HG02970 (cell line): ENCODE results near the gene MICU2.

Experiments
- ATAC-seq: cut with Tn5 transposase; IDR thresholded peaks from one replicate; pipeline ENCODE4 v1.9.1; 2021; ENCODE audit warnings: mild to moderate bottlenecking, moderate library complexity, moderate number of reproducible peaks; ENCODE audit not compliant: unreplicated experiment, low FRiP score

Gene MICU2

GRCh38 chr13:21504379-21504778 lies 99.6 kb downstream of the MICU2 start:
- no peak for ATAC-seq

GRCh38 chr13:21501686-21502085 lies 102.3 kb downstream of the MICU2 start:
- ATAC-seq = no peak

GRCh38 chr13:21486322-21486721 lies 117.6 kb downstream of the MICU2 start:
- ATAC-seq = no peak

GRCh38 chr13:21483748-21484147 lies 120.2 kb downstream of the MICU2 start:
- ATAC-seq = no peak

- ATAC-seq = no peak
Observed at GRCh38 chr13:21481359-21481758, 122.6 kb downstream of the MICU2 start.

GRCh38 chr13:21478881-21479808 lies 124.8 kb downstream of the MICU2 start:
- no peak for ATAC-seq

GRCh38 chr13:21476893-21477472 lies 127.0 kb downstream of the MICU2 start:
- no peak for ATAC-seq

- ATAC-seq = no peak
Observed at GRCh38 chr13:21475115-21475514, 128.9 kb downstream of the MICU2 start.

- ATAC-seq = no peak
Observed at GRCh38 chr13:21470785-21471184, 133.2 kb downstream of the MICU2 start.

GRCh38 chr13:21466527-21466926 lies 137.4 kb downstream of the MICU2 start:
- no peak for ATAC-seq

- no peak for ATAC-seq
Observed at GRCh38 chr13:21465710-21466160, 138.2 kb downstream of the MICU2 start.

- no peak for ATAC-seq
Observed at GRCh38 chr13:21463424-21463823, 140.5 kb downstream of the MICU2 start.

GRCh38 chr13:21461131-21461530 lies 142.8 kb downstream of the MICU2 start:
- no peak for ATAC-seq

- peak; percentile 90 for ATAC-seq
Observed at GRCh38 chr13:21458813-21459701, 144.9 kb downstream of the MICU2 start, which contains the start of gene ZDHHC20. Gene ZDHHC20, minus strand, starts transcription at chr13:21459303. Its CDS starts 132 bp downstream, at chr13:21459171.

- no peak for ATAC-seq
Observed at GRCh38 chr13:21458451-21458812, 145.5 kb downstream of the MICU2 start.

GRCh38 chr13:21453387-21454081 lies 150.4 kb downstream of the MICU2 start:
- no peak for ATAC-seq

- no peak for ATAC-seq
Observed at GRCh38 chr13:21450936-21451335, 153.0 kb downstream of the MICU2 start.

- ATAC-seq = no peak
Observed at GRCh38 chr13:21446656-21447055, 157.3 kb downstream of the MICU2 start.

GRCh38 chr13:21445759-21446158 lies 158.2 kb downstream of the MICU2 start:
- ATAC-seq = no peak

GRCh38 chr13:21443171-21443570 lies 160.8 kb downstream of the MICU2 start:
- ATAC-seq = no peak
